Smooth muscle cell (in vitro differentiated cells): Measurements from ENCODE around the gene ELP6. TPM values are rescaled to one million over a fixed set of nuclear protein-coding genes. Genes with fewer than 3 reads are reported as not detected.
"Not testable (repeated sequence)": the region's sequence is repeated elsewhere in the genome, so short reads cannot be mapped to it uniquely, and the experiment has no call there.

Experiments used
- DNase-seq: peaks from one replicate; lab custom pipeline; 2025; ENCODE audit not compliant: unreplicated experiment; lab: John Stamatoyannopoulos, UW
- H2AFZ ChIP-seq: fragments of 200-600 bp; sonication (generic); 2 replicates; pipeline ENCODE4 v1.6.0; 2016; ENCODE audit warnings: antibody characterized with exemption, low read depth, mild to moderate bottlenecking
- H3F3A ChIP-seq: fragments of 200-600 bp; sonication (generic); 2 replicates; pipeline ENCODE4 v1.6.0; 2017; ENCODE audit warnings: antibody characterized with exemption, low read depth
- H3K27ac ChIP-seq: fragments of 200-600 bp; sonication (generic); 2 replicates; pipeline ENCODE4 v1.5.1; 2016; ENCODE audit warnings: low read depth, mild to moderate bottlenecking
- H3K27me3 ChIP-seq: fragments of 200-600 bp; sonication (generic); 2 replicates; pipeline ENCODE4 v1.6.1; 2016; ENCODE audit warnings: low read depth, mild to moderate bottlenecking
- H3K36me3 ChIP-seq: fragments of 200-600 bp; sonication (generic); 2 replicates; pipeline ENCODE4 v1.5.1; 2016; ENCODE audit warnings: low read depth
- H3K4me1 ChIP-seq: fragments of 200-600 bp; sonication (generic); 2 replicates; pipeline ENCODE4 v1.5.1; 2016; ENCODE audit warnings: low read depth
- H3K4me2 ChIP-seq: fragments of 200-600 bp; sonication (generic); 2 replicates; pipeline ENCODE4 v1.6.0; 2016; ENCODE audit warnings: mild to moderate bottlenecking
- H3K4me3 ChIP-seq: fragments of 200-600 bp; sonication (generic); 2 replicates; pipeline ENCODE4 v1.5.1; 2016; ENCODE audit warnings: mild to moderate bottlenecking
- H3K79me2 ChIP-seq: fragments of 200-600 bp; sonication (generic); 2 replicates; pipeline ENCODE4 v1.6.0; 2016; ENCODE audit warnings: low read depth, mild to moderate bottlenecking
- H3K9ac ChIP-seq: fragments of 200-600 bp; sonication (generic); 2 replicates; pipeline ENCODE4 v1.6.0; 2016; ENCODE audit warnings: low read depth
- H3K9me3 ChIP-seq: fragments of 200-600 bp; sonication (generic); replicated peaks from 2 replicates; pipeline ENCODE4 v1.5.1; 2016; ENCODE audit warnings: low read depth
- H4K20me1 ChIP-seq: fragments of 200-600 bp; sonication (generic); 2 replicates; pipeline ENCODE4 v1.6.0; 2016; ENCODE audit warnings: low read depth
- WGBS: methylation state at CpG from one replicate; pipeline ENCODE4 v1.1.7; 2016; ENCODE audit warnings: low lambda C conversion rate; 5-methylcytosine and 5-hydroxymethylcytosine counted together
- polyA plus RNA-seq: library from polyadenylated mRNA; unstranded; fragments of >200 nt; fragmentation: Nextera tagmentation; extraction: Ambion mirVana; gene quantifications from 2 replicates; pipeline ENCODE4 v1.2.1, GENCODE V29; 2016
- total RNA-seq: library from RNA; depleted of rRNA; stranded (reverse); fragments of >200 nt; gene quantifications from 2 replicates; pipeline ENCODE4 v1.2.3, GENCODE V29; 2014
- TF ChIP-seq, protein P1 (sequence below): fragments of 200-600 bp; sonication (generic); IDR thresholded peaks from 2 replicates; pipeline ENCODE4 v1.5.1; 2017; ENCODE audit warnings: borderline replicate concordance, mild to moderate bottlenecking, antibody characterized with exemption; ENCODE audit not compliant: insufficient read depth, poor library complexity, severe bottlenecking

Gene ELP6
- total and polyA plus RNA-seq, 2 experiments from 2014 or later: 25.5 to 41.5 TPM

DNA sequence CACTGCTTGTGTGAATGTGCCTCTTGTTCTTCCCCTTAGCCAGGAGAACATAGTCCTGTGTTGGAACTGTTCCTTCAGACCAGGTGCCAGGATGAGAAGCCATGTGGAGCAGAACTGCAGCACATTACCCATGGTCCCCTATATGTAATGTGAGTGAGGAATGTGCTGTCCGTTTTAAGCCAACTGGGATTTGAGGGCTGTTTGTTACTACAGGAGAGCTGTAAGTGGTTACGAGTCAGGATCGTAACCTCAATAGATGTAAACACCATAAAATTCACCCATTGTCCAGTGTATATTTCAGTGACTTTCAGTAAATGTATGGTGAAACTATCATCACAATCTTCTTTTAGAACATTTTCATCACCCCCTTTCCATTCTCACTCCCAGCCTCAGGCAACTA, 27.7 kb downstream of the ELP6 start:
- Histone ChIP-seq H3K4me2 (no peak overlapping the region), H3K4me1 (no peaks in the 10 kb centered on the region), H2AFZ (no peak overlapping the region), H4K20me1 (no peaks in the 10 kb centered on the region), H3K9me3 (no peaks in the 10 kb centered on the region), H3K27ac (no peak overlapping the region), H3K36me3 (no peaks in the 10 kb centered on the region), H3K9ac (no peak overlapping the region), H3K79me2 (no peaks in the 10 kb centered on the region), H3K4me3 (no peak overlapping the region), H3F3A (no peaks in the 10 kb centered on the region), H3K27me3 (no peaks in the 10 kb centered on the region)
- TF ChIP-seq, protein P1, sequence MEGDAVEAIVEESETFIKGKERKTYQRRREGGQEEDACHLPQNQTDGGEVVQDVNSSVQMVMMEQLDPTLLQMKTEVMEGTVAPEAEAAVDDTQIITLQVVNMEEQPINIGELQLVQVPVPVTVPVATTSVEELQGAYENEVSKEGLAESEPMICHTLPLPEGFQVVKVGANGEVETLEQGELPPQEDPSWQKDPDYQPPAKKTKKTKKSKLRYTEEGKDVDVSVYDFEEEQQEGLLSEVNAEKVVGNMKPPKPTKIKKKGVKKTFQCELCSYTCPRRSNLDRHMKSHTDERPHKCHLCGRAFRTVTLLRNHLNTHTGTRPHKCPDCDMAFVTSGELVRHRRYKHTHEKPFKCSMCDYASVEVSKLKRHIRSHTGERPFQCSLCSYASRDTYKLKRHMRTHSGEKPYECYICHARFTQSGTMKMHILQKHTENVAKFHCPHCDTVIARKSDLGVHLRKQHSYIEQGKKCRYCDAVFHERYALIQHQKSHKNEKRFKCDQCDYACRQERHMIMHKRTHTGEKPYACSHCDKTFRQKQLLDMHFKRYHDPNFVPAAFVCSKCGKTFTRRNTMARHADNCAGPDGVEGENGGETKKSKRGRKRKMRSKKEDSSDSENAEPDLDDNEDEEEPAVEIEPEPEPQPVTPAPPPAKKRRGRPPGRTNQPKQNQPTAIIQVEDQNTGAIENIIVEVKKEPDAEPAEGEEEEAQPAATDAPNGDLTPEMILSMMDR: no peak
- 57% methylated on average over 3 of the region's 3 CpGs for WGBS
- no peak for DNase-seq

DNA sequence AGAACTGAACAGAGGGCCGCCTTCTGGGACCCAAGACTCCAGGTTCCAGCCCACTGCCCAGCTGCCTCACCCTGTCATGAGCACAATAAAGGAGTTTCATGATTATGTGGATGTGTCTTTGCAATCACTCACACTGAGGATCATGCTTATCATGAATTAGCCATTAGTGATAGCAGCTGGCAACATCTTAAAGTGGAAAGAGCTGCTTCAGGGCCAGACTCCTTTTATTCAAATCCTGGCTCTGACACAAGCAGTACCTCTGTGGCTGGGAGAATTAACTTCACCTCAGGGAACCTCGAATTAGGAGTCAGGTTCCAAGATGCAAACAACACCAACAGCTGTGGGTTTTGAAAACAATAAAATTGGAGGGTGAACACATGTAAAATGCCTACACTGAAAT, 31.1 kb downstream of the ELP6 start:
- Histone ChIP-seq H3K4me2 (no peak overlapping the region), H2AFZ (no peak overlapping the region), H3K9ac (no peak overlapping the region), H3F3A (no peaks in the 10 kb centered on the region), H3K4me3 (no peak overlapping the region), H3K4me1 (no peaks in the 10 kb centered on the region), H3K27ac (no peak overlapping the region), H3K9me3 (no peaks in the 10 kb centered on the region), H3K79me2 (no peaks in the 10 kb centered on the region), H4K20me1 (no peaks in the 10 kb centered on the region), H3K27me3 (no peaks in the 10 kb centered on the region), H3K36me3 (no peaks in the 10 kb centered on the region)
- WGBS: 45% methylated on average over 2 of the region's 2 CpGs
- DNase-seq: no peak
- TF ChIP-seq, protein P1: no peak

DNA sequence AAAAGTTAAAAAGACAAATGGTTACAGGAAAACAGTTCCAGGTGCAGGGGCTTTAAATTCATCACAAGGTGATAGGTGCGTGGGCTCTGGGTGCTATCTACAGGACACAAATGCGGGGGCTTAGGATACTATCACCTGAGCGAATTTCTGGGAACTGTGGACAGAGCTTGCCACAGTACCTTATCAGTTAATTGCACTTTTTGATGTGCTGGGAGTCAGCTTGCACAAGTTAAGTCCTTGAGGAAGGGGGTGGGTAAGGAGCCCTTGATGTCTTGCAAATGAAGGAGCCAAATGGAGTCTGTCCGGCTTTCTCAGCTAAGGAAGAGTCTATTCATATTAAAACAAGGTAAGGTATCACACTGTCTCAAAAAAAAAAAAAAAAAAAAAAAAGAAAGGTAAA, 31.7 kb downstream of the ELP6 start:
- not testable (repeated sequence) for H3K4me2 ChIP-seq, H3K27ac ChIP-seq, DNase-seq

DNA sequence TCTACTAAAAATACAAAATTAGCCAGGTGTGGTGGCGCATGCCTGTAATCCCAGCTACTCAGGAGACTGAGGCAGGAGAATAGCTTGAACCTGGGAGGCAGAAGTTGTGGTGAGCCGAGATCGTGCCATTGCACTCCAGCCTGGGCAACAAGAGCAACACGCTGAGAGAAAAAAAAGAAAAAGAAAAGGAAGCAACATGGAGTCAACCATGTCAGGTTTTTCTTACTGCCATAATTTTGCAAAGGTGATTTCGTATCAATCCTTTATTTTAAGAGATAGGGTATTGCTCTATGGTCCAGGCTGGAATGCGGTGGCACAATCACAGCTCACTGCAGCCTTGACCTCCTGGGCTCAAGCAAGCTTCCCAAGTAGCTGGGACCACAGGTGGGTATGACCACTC, 33.2 kb downstream of the ELP6 start:
- H3K27ac ChIP-seq, DNase-seq, H3K36me3 ChIP-seq, H3K9ac ChIP-seq, H4K20me1 ChIP-seq, H3K4me3 ChIP-seq, H3K79me2 ChIP-seq, H3K27me3 ChIP-seq, H3K4me1 ChIP-seq, H3K9me3 ChIP-seq, H2AFZ ChIP-seq, H3F3A ChIP-seq, H3K4me2 ChIP-seq: not testable (repeated sequence)
- 95% methylated on average over 6 of the region's 6 CpGs for WGBS

More for the DNA sequence above, 31.7 kb downstream of the ELP6 start:
- H3K9me3 ChIP-seq, H3K27me3 ChIP-seq, H4K20me1 ChIP-seq, H3K4me1 ChIP-seq, H3F3A ChIP-seq, H3K36me3 ChIP-seq, H3K79me2 ChIP-seq, H3K4me3 ChIP-seq, H3K9ac ChIP-seq, H2AFZ ChIP-seq: not testable (repeated sequence)
- WGBS: 16% methylated on average over 4 of the region's 4 CpGs

DNA sequence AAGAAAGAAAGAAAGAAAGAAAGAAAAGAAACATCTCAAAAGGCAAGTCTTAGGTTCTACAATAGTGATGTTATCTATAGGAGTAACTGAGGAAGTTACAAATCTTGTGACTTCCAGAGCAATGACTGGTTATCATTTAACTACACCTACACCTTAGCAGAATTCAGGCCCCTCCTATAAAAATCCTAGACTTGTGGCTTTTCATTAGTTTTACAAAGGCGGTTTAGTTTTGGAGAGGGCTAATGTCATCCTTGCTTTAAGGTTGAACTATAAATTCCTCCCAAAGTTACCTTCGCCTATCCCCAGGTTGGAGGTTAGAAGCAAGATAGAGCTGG, 33.7 kb downstream of the ELP6 start:
- Histone ChIP-seq H3K9me3 (no peaks in the 10 kb centered on the region), H3K79me2 (peaks cover 4% of the 10 kb centered on the region), H3K27ac (no peak overlapping the region), H3K4me3 (no peak overlapping the region), H3K36me3 (no peaks in the 10 kb centered on the region), H3K27me3 (no peaks in the 10 kb centered on the region), H4K20me1 (peaks cover under 1% of the 10 kb centered on the region), H3K4me2 (no peak overlapping the region), H3F3A (no peaks in the 10 kb centered on the region), H2AFZ (no peak overlapping the region), H3K4me1 (peaks cover 1% of the 10 kb centered on the region), H3K9ac (no peak overlapping the region)
- TF ChIP-seq, protein P1: no peak
- 89% methylated on average over 2 of the region's 2 CpGs for WGBS
- DNase-seq: no peak
